ENCODE results near the gene DPP4. TPM values are rescaled to one million over a fixed set of nuclear protein-coding genes. Genes with fewer than 3 reads are reported as not detected.

DPP4 gene
- total RNA-seq: 10.3 and 16.0 TPM in 2 replicates

GRCh38 chr2:162073888-162074631, at the start of gene DPP4:
Gene DPP4 (minus strand): TSS chr2:162074215. CDS start chr2:162073981, 234 bp downstream.

Small RNAs within 50 kb of the gene (small RNA-seq; reads per million reads assigned to genes)
- not detected for gene TIMM8AP1

Other genes with a start within 250 kb of the DPP4 start
- gene GCG, start 78.0 kb upstream of the DPP4 start, total RNA-seq: not detected in 2 replicates
- 0.98 and 4.5 TPM in 2 replicates for gene FAP, start 169.2 kb upstream of the DPP4 start, total RNA-seq
- 5.9 and 7.7 TPM in 2 replicates for gene IFIH1, start 244.5 kb upstream of the DPP4 start, total RNA-seq

Data from vein endothelial cell (primary cell).